WERI-Rb-1 (cell line): Measurements from ENCODE around the gene GNAQ.

Experiments
- DNase-seq: peaks from one replicate; pipeline ENCODE4 v3.0.0-alpha.2; 2020
- H3K27ac ChIP-seq: fragments of 250-450 bp; sonication (Bioruptor Pico); 2 replicates; pipeline ENCODE4 v1.5.1; 2020; ENCODE audit warnings: mild to moderate bottlenecking, moderate library complexity
- H3K27me3 ChIP-seq: fragments of 250-450 bp; sonication (Bioruptor Pico); 2 replicates; pipeline ENCODE4 v1.5.1; 2021; ENCODE audit warnings: mild to moderate bottlenecking, low read depth, moderate library complexity; ENCODE audit not compliant: insufficient read depth, severe bottlenecking
- H3K36me3 ChIP-seq: fragments of 250-450 bp; sonication (Bioruptor Pico); 2 replicates; pipeline ENCODE4 v1.5.1; 2020; ENCODE audit warnings: mild to moderate bottlenecking, moderate library complexity
- H3K4me3 ChIP-seq: 2 replicates; pipeline ENCODE4 v1.5.1; 2011; ENCODE audit warnings: low read depth, mild to moderate bottlenecking, control low read depth, low read length
- H3K9me3 ChIP-seq: fragments of 250-450 bp; sonication (Bioruptor Pico); 2 replicates; pipeline ENCODE4 v1.5.1; 2021; ENCODE audit warnings: mild to moderate bottlenecking, moderate library complexity; ENCODE audit not compliant: severe bottlenecking
- CTCF ChIP-seq: IDR thresholded peaks from 2 replicates; pipeline ENCODE4 v1.5.1; 2011; ENCODE audit warnings: low read depth, mild to moderate bottlenecking, control low read depth, inconsistent platforms, low read length

The GNAQ gene

GRCh38 chr9:77808751-77809081, 222.9 kb downstream of the GNAQ start:
- Histone ChIP-seq H3K27me3 (no peaks in the 10 kb centered on the region), H3K4me3 (no peak overlapping the region), H3K36me3 (no peaks in the 10 kb centered on the region), H3K9me3 (no peaks in the 10 kb centered on the region), H3K27ac (no peak overlapping the region)
- DNase-seq: no peak
- TF ChIP-seq CTCF: no peak

GRCh38 chr9:77807846-77808750, 223.5 kb downstream of the GNAQ start:
- no peaks in the 10 kb centered on the region for H3K27me3 ChIP-seq
- no peak overlapping the region for H3K27ac ChIP-seq
- no peak overlapping the region for H3K4me3 ChIP-seq
- H3K36me3 ChIP-seq: no peaks in the 10 kb centered on the region
- no peak for DNase-seq
- H3K9me3 ChIP-seq: no peaks in the 10 kb centered on the region
- TF ChIP-seq CTCF: no peak

GRCh38 chr9:77807281-77807683, 224.3 kb downstream of the GNAQ start:
- H3K27me3 ChIP-seq: no peaks in the 10 kb centered on the region
- H3K27ac ChIP-seq: no peak overlapping the region
- no peaks in the 10 kb centered on the region for H3K36me3 ChIP-seq
- TF ChIP-seq CTCF: no peak
- no peak overlapping the region for H3K4me3 ChIP-seq
- no peak for DNase-seq
- no peaks in the 10 kb centered on the region for H3K9me3 ChIP-seq

GRCh38 chr9:77806741-77807140, 224.9 kb downstream of the GNAQ start:
- no peak for TF ChIP-seq CTCF
- Histone ChIP-seq H3K4me3 (no peak overlapping the region), H3K9me3 (no peaks in the 10 kb centered on the region), H3K27me3 (no peaks in the 10 kb centered on the region), H3K27ac (no peak overlapping the region), H3K36me3 (no peaks in the 10 kb centered on the region)
- DNase-seq: no peak

GRCh38 chr9:77805810-77806209, 225.8 kb downstream of the GNAQ start:
- no peak overlapping the region for H3K4me3 ChIP-seq
- H3K9me3 ChIP-seq: no peaks in the 10 kb centered on the region
- DNase-seq: no peak
- H3K27ac ChIP-seq: no peak overlapping the region
- H3K27me3 ChIP-seq: no peaks in the 10 kb centered on the region
- TF ChIP-seq CTCF: no peak
- no peaks in the 10 kb centered on the region for H3K36me3 ChIP-seq

- Histone ChIP-seq H3K27ac (no peak overlapping the region), H3K4me3 (no peak overlapping the region), H3K9me3 (no peaks in the 10 kb centered on the region), H3K36me3 (no peaks in the 10 kb centered on the region), H3K27me3 (no peaks in the 10 kb centered on the region)
- no peak for DNase-seq
- TF ChIP-seq CTCF: no peak
Observed at GRCh38 chr9:77803423-77803822, 228.2 kb downstream of the GNAQ start.
